ENCODE results near the gene MRPS7. TPM values are rescaled to one million over a fixed set of nuclear protein-coding genes. Genes with fewer than 3 reads are reported as not detected.
A peak's percentile ranks its signal among the peaks of the same experiment; 100 is the strongest.

MRPS7 gene
- total RNA-seq, 1 donor from 2014 or later, result 45.3 TPM

DNA sequence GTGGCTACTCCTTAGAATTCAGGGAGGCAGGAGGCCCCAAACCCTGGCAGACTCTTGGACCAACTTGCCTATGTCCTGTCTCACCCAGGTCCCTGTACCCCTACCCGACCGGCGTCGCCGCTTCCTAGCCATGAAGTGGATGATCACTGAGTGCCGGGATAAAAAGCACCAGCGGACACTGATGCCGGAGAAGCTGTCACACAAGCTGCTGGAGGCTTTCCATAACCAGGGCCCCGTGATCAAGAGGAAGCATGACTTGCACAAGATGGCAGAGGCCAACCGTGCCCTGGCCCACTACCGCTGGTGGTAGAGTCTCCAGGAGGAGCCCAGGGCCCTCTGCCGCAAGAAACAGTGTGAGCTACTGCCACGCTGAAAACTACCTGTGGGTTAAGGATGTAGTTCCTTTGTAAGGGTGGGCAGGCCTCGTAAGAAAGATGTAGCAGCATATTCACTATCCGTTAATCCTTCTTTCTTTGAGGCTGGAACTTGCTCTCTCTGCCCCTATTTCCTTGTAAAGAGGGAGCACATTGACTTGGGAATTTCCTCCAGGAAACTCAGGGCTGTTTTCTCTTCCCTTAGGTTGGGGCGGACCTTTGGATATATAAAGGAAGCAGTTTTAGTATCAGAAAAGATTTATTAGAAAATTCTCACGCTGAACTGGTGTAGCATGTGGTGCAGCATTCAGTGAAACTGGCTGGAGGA lies 4.1 kb downstream of the MRPS7 start:
- no peaks in the 10 kb centered on the region for H3K9me3 Mint-ChIP-seq
- H3K27me3 Mint-ChIP-seq (ENCODE audit: low read depth), result no peaks in the 10 kb centered on the region
- no peak for TF ChIP-seq CTCF (IDR thresholded peaks at IDR 0.05; ENCODE audit: unreplicated experiment)
- peaks cover 28% of the 10 kb centered on the region for H3K4me1 Mint-ChIP-seq
- no peak for DNase-seq (ENCODE audit: low spot score in 2 of 2, unreplicated experiment in 2 of 2)
- no peak overlapping the region for H3K4me3 Mint-ChIP-seq
- no peak overlapping the region for H3K27ac Mint-ChIP-seq
- H3K36me3 Mint-ChIP-seq, result peaks cover 6% of the 10 kb centered on the region

- no peak for DNase-seq (ENCODE audit: low spot score in 2 of 2, unreplicated experiment in 2 of 2)
- Mint-ChIP-seq H3K4me3 (no peak overlapping the region), H3K4me1 (peaks cover 24% of the 10 kb centered on the region), H3K27ac (no peak overlapping the region), H3K9me3 (no peaks in the 10 kb centered on the region), H3K27me3 (ENCODE audit: low read depth) (no peaks in the 10 kb centered on the region), H3K36me3 (peaks cover 6% of the 10 kb centered on the region)
- no peak for TF ChIP-seq CTCF (IDR thresholded peaks at IDR 0.05; ENCODE audit: unreplicated experiment)
These were observed 4.9 kb downstream of the MRPS7 start for GRCh38 chr17:75266316-75267152.

GRCh38 chr17:75267153-75267410 lies 5.4 kb downstream of the MRPS7 start:
- Mint-ChIP-seq H3K9me3 (no peaks in the 10 kb centered on the region), H3K27ac (no peak overlapping the region)

GRCh38 chr17:75267411-75268232 lies 5.9 kb downstream of the MRPS7 start:
- no peaks in the 10 kb centered on the region for H3K9me3 Mint-ChIP-seq
- peaks cover 6% of the 10 kb centered on the region for H3K36me3 Mint-ChIP-seq
- H3K4me1 Mint-ChIP-seq, result peaks cover 21% of the 10 kb centered on the region
- no peaks in the 10 kb centered on the region for H3K27me3 Mint-ChIP-seq (ENCODE audit: low read depth)
- no peak for TF ChIP-seq CTCF (IDR thresholded peaks at IDR 0.05; ENCODE audit: unreplicated experiment)
- no peak overlapping the region for H3K4me3 Mint-ChIP-seq
- DNase-seq (ENCODE audit: low spot score in 2 of 2, unreplicated experiment in 2 of 2), result no peak
- no peak overlapping the region for H3K27ac Mint-ChIP-seq

More at GRCh38 chr17:75267153-75267410, 5.4 kb downstream of the MRPS7 start:
- Mint-ChIP-seq H3K4me1 (peaks cover 27% of the 10 kb centered on the region), H3K36me3 (peaks cover 6% of the 10 kb centered on the region), H3K4me3 (no peak overlapping the region), H3K27me3 (ENCODE audit: low read depth) (no peaks in the 10 kb centered on the region)
- TF ChIP-seq CTCF (IDR thresholded peaks at IDR 0.05; ENCODE audit: unreplicated experiment), result no peak
- DNase-seq (ENCODE audit: low spot score in 2 of 2, unreplicated experiment in 2 of 2), result no peak

DNA sequence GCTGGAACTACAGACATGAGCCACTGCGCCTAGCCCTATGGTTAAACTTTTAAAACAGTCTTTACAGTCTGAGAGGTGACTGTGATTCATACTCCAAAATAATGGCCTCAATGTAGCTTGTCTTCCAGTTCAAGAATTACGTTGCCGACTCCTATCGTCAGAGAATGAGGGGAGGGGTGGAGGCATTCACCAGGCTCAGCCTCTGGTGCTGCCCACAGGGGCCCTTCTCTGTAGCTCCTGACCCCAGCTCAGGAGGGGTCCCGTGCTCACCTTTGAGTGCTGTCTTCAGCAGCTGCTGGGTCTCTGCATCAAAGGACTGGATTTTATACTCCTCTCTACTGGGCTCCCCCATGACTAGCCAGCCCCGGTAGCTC lies 8.2 kb downstream of the MRPS7 start:
- H3K4me1 Mint-ChIP-seq, result peaks cover 17% of the 10 kb centered on the region
- no peaks in the 10 kb centered on the region for H3K27me3 Mint-ChIP-seq (ENCODE audit: low read depth)
- no peak for DNase-seq (ENCODE audit: low spot score in 2 of 2, unreplicated experiment in 2 of 2)
- no peak for TF ChIP-seq CTCF (IDR thresholded peaks at IDR 0.05; ENCODE audit: unreplicated experiment)
- peak overlapping the region; percentile 96 for H3K27ac Mint-ChIP-seq
- peak overlapping the region; percentile 78 for H3K4me3 Mint-ChIP-seq
- no peaks in the 10 kb centered on the region for H3K9me3 Mint-ChIP-seq
- peaks cover 3% of the 10 kb centered on the region for H3K36me3 Mint-ChIP-seq

Data from mesothelial cell of epicardium (in vitro differentiated cells).